Fibroblast of pulmonary artery (primary cell): ENCODE measurements around the gene CPSF6.

ENCODE experiments used
- DNase-seq: peaks from one replicate; pipeline ENCODE4 v3.0.0-alpha.2; 2010; ENCODE audit warnings: low read depth
- H3K4me3 ChIP-seq: replicated peaks from 2 replicates; pipeline ENCODE4 v1.5.1; 2011; ENCODE audit warnings: low read depth, mild to moderate bottlenecking, control low read depth, low read length, moderate library complexity
- CTCF ChIP-seq: IDR thresholded peaks from 2 replicates; pipeline ENCODE4 v1.5.1; 2011; ENCODE audit warnings: mild to moderate bottlenecking, control low read depth, low read length, inconsistent platforms; ENCODE audit errors: missing control alignments

Gene CPSF6

GRCh38 chr12:69274861-69275260 is 35.5 kb downstream of the CPSF6 start:
- no peak for TF ChIP-seq CTCF

GRCh38 chr12:69275471-69275891 is 36.1 kb downstream of the CPSF6 start:
- TF ChIP-seq CTCF = no peak
- peak; percentile 31 for DNase-seq
- no peak overlapping the region for H3K4me3 ChIP-seq

More at GRCh38 chr12:69274861-69275260, 35.5 kb downstream of the CPSF6 start:
- H3K4me3 ChIP-seq = no peak overlapping the region
- peak; percentile 33 for DNase-seq

- TF ChIP-seq CTCF = no peak
- no peak for DNase-seq
- H3K4me3 ChIP-seq = no peak overlapping the region
Measured at GRCh38 chr12:69278814-69279782, 39.7 kb downstream of the CPSF6 start.

DNA sequence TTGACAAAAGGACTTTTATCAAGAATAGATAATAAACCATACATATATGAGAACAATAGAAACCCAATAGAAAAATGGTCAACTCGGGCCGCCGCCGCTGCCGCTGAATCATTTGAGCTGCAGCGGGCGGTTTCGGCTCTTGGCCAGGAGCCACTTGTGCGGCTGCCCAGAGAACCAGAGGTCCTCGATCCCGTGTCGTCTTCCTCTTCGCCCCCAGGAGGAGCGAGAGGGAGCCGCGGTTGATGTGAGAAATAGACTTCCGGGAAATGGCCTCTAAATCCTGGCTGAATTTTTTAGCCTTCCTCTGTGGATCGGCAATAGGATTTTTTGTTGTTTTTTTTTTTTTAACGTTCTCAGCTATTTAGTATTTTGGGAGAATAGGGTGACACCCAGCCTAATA is 44.8 kb downstream of the CPSF6 start:
- DNase-seq = peak; percentile 81
- H3K4me3 ChIP-seq = peak overlapping the region; percentile 28
- TF ChIP-seq CTCF = peak; percentile 22

DNA sequence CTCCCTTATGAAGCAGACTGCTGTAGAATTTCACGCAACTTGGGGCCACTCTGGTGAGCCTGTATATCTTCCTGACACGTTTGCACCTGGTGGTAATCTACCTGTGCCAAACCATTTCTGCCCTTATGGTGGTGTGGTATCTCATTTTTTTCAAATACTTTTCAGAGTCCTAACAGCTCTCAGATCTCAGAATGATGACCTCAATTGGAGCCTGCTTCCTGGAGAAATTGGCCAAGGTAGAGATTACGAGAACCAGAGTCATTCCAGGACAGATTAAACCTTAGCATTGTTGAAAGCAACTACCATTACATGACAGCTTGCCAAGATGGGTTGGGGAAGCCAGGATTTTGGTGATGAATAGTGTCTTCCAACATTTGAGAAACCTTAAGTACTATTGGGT is 48.2 kb downstream of the CPSF6 start:
- H3K4me3 ChIP-seq = no peak overlapping the region
- no peak for TF ChIP-seq CTCF
- no peak for DNase-seq

DNA sequence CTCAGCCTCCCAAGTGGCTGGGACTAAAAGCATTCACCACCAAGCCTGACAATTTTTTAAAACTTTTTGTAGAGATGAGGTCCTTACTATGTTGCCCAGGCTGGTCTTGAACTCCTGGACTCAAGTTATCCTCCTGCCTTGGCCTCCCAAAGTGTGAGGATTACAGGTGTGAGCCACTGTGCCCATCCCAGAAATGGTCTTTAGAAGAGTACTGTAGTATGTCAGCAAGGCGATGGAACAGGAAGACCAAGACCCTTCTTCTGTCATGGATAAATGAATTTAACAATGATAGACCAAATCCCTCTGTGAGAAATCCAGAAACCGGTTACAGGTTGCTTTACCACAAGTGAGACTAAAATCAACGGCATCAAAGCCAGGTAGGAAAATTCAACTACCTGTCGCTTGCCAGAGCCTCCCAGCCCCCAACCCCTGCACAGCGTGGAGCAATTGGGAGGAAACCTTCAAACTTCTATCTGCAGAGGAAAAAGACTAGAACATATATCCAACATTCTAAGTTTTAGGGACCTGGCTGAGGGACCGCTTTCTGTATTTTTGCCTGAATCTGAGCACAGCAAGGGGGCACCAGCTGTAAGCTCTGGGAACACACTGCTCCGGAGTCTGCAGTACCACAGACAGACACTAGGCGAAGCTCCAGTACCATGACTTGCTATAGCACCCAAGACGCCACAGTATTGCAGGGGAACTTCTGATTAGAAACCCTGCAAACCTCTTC is 51.3 kb downstream of the CPSF6 start:
- TF ChIP-seq CTCF = no peak
- H3K4me3 ChIP-seq = no peak overlapping the region

More for the DNA sequence above, 51.3 kb downstream of the CPSF6 start:
- peak; percentile 89 for DNase-seq
